Neural cell (in vitro differentiated cells): ENCODE data around the gene UBE2E3. TPM values are rescaled to one million over a fixed set of nuclear protein-coding genes. Genes with fewer than 3 reads are reported as not detected.

ENCODE experiments used
- H2AFZ ChIP-seq: fragments of 200-600, 300-800 bp; sonication (generic), shearing (Covaris generic); 2 replicates; pipeline ENCODE4 v1.6.0; 2014; ENCODE audit warnings: low read depth, mild to moderate bottlenecking, antibody characterized with exemption, low read length, moderate library complexity
- H3F3A ChIP-seq: fragments of 200-600 bp; shearing (Covaris generic); 2 replicates; pipeline ENCODE4 v1.6.1; 2016; ENCODE audit warnings: mild to moderate bottlenecking, moderate library complexity, mixed read lengths, antibody characterized with exemption, low read length; ENCODE audit not compliant: insufficient read depth, poor library complexity, severe bottlenecking
- H3K27ac ChIP-seq: fragments of 200-600, 300-800 bp; sonication (generic), shearing (Covaris generic); 2 replicates; pipeline ENCODE4 v1.5.1; 2014; ENCODE audit warnings: mild to moderate bottlenecking, low read length, moderate library complexity
- H3K27me3 ChIP-seq: fragments of 300-800, 200-600 bp; sonication (generic), shearing (Covaris generic); 2 replicates; pipeline ENCODE4 v1.6.0; 2014; ENCODE audit warnings: mild to moderate bottlenecking, low read depth, low read length, moderate library complexity; ENCODE audit not compliant: insufficient read depth
- H3K36me3 ChIP-seq: fragments of 300-800, 200-600 bp; sonication (generic), shearing (Covaris generic); 2 replicates; pipeline ENCODE4 v1.5.1; 2014; ENCODE audit warnings: mild to moderate bottlenecking, antibody characterized with exemption, low read length, moderate library complexity; ENCODE audit not compliant: insufficient read depth
- H3K4me2 ChIP-seq: fragments of 300-800, 200-600 bp; sonication (generic), shearing (Covaris generic); 2 replicates; pipeline ENCODE4 v1.6.0; 2014; ENCODE audit warnings: mild to moderate bottlenecking, low read length
- H3K4me3 ChIP-seq: fragments of 300-800, 200-600 bp; sonication (generic), shearing (Covaris generic); 2 replicates; pipeline ENCODE4 v1.5.1; 2014; ENCODE audit warnings: mild to moderate bottlenecking, low read length, moderate library complexity
- H3K79me2 ChIP-seq: fragments of 200-600 bp; shearing (Covaris generic); replicated peaks from 2 replicates; pipeline ENCODE4 v1.6.0; 2014; ENCODE audit warnings: mild to moderate bottlenecking, low read length, moderate library complexity; ENCODE audit not compliant: insufficient read depth
- H3K9ac ChIP-seq: fragments of 300-800, 200-600 bp; sonication (generic), shearing (Covaris generic); 2 replicates; pipeline ENCODE4 v1.6.1; 2016; ENCODE audit warnings: mild to moderate bottlenecking, low read length, mixed read lengths
- H3K9me2 ChIP-seq: fragments of 200-600 bp; shearing (Covaris generic); 2 replicates; pipeline ENCODE4 v1.6.1; 2016; ENCODE audit warnings: mild to moderate bottlenecking, low read length, mixed read lengths; ENCODE audit not compliant: insufficient read depth
- H3K9me3 ChIP-seq: fragments of 200-600, 300-800 bp; sonication (generic), shearing (Covaris generic); 2 replicates; pipeline ENCODE4 v1.6.1; 2016; ENCODE audit warnings: mild to moderate bottlenecking, mixed run types, low read length, moderate library complexity, mixed read lengths
- H4K20me1 ChIP-seq: fragments of 200-600 bp; shearing (Covaris generic); 2 replicates; pipeline ENCODE4 v1.6.1; 2016; ENCODE audit warnings: mild to moderate bottlenecking, mixed run types; ENCODE audit not compliant: insufficient read depth
- EP300 ChIP-seq: fragments of 450-650 bp; conservative IDR thresholded peaks from 2 replicates; pipeline ENCODE4 v1.6.1; 2014; ENCODE audit warnings: antibody characterized with exemption, mild to moderate bottlenecking, moderate library complexity; ENCODE audit not compliant: poor library complexity, severe bottlenecking
- EZH2 ChIP-seq: fragments of 200-600, 300-800 bp; shearing (Covaris generic), sonication (generic); IDR thresholded peaks from 2 replicates; pipeline ENCODE4 v1.6.1; 2014; ENCODE audit warnings: antibody characterized with exemption, low read length, borderline replicate concordance, mild to moderate bottlenecking; ENCODE audit not compliant: insufficient read depth, poor library complexity, severe bottlenecking
- MXI1 ChIP-seq: fragments of 450-650 bp; conservative IDR thresholded peaks from 2 replicates; pipeline ENCODE4 v1.6.1; 2014; ENCODE audit warnings: antibody characterized with exemption, mild to moderate bottlenecking; ENCODE audit not compliant: poor library complexity, severe bottlenecking
- POLR2AphosphoS5 ChIP-seq: IDR thresholded peaks from 2 replicates; pipeline ENCODE4 v1.6.1; 2012
- RAD21 ChIP-seq: fragments of 450-650 bp; conservative IDR thresholded peaks from 2 replicates; pipeline ENCODE4 v1.6.1; 2014; ENCODE audit warnings: antibody characterized with exemption, mild to moderate bottlenecking, moderate library complexity
- SMC3 ChIP-seq: fragments of 450-650 bp; conservative IDR thresholded peaks from 2 replicates; pipeline ENCODE4 v1.6.1; 2014; ENCODE audit warnings: antibody characterized with exemption, mild to moderate bottlenecking, moderate library complexity; ENCODE audit not compliant: poor library complexity
- TAF1 ChIP-seq: IDR thresholded peaks from 2 replicates; pipeline ENCODE4 v1.6.1; 2012; ENCODE audit warnings: low read depth
- polyA plus RNA-seq: library from polyadenylated mRNA; depleted of rRNA; stranded (reverse); fragments of >200 nt; gene quantifications from 2 replicates; pipeline ENCODE4 v1.2.3, GENCODE V29; 2014
- TF ChIP-seq, protein P1 (sequence below): fragments of 450-650 bp; IDR thresholded peaks from 2 replicates; pipeline ENCODE4 v1.5.1; 2014; ENCODE audit warnings: antibody characterized with exemption, mild to moderate bottlenecking, moderate library complexity; ENCODE audit not compliant: poor library complexity, severe bottlenecking
- TF ChIP-seq, protein P2 (sequence below): IDR thresholded peaks from 2 replicates; pipeline ENCODE4 v1.6.1; 2012; ENCODE audit warnings: borderline replicate concordance

Gene UBE2E3
- polyA plus RNA-seq, 1 donor from 2014 or later, result 337 TPM

DNA sequence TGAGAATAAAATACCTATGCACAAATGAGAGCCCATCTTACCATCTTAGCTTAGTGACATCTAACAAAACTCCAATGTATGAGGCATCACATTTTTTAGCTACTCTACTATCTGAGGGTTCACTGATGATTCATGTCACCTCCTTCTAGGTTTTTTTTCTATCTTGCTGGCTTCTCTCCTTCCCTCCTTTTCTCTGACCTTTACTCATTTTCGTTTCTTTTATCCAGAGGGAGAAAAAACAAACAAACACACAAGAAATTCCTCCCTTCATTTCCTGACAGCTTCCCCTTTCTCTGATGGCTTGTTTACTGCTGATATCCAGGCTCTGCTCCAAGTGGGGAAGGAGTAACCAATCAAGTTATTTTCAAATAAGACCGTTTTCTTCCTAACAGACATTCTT is 115.1 kb downstream of the UBE2E3 start:
- Histone ChIP-seq H4K20me1 (no peaks in the 10 kb centered on the region), H3K4me2 (no peak overlapping the region), H3K4me3 (no peak overlapping the region), H3K9me2 (no peaks in the 10 kb centered on the region), H3F3A (no peaks in the 10 kb centered on the region), H2AFZ (no peak overlapping the region), H3K27ac (no peak overlapping the region), H3K36me3 (no peaks in the 10 kb centered on the region), H3K9me3 (no peaks in the 10 kb centered on the region), H3K79me2 (no peaks in the 10 kb centered on the region), H3K9ac (no peak overlapping the region), H3K27me3 (no peaks in the 10 kb centered on the region)
- TF ChIP-seq EP300, result no peak
- TF ChIP-seq POLR2AphosphoS5, result no peak
- TF ChIP-seq RAD21, result no peak
- TF ChIP-seq MXI1, result no peak
- TF ChIP-seq TAF1, result no peak
- TF ChIP-seq, protein P1, sequence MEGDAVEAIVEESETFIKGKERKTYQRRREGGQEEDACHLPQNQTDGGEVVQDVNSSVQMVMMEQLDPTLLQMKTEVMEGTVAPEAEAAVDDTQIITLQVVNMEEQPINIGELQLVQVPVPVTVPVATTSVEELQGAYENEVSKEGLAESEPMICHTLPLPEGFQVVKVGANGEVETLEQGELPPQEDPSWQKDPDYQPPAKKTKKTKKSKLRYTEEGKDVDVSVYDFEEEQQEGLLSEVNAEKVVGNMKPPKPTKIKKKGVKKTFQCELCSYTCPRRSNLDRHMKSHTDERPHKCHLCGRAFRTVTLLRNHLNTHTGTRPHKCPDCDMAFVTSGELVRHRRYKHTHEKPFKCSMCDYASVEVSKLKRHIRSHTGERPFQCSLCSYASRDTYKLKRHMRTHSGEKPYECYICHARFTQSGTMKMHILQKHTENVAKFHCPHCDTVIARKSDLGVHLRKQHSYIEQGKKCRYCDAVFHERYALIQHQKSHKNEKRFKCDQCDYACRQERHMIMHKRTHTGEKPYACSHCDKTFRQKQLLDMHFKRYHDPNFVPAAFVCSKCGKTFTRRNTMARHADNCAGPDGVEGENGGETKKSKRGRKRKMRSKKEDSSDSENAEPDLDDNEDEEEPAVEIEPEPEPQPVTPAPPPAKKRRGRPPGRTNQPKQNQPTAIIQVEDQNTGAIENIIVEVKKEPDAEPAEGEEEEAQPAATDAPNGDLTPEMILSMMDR, result no peak
- no peak for TF ChIP-seq EZH2
- no peak for TF ChIP-seq SMC3
- TF ChIP-seq, protein P2, sequence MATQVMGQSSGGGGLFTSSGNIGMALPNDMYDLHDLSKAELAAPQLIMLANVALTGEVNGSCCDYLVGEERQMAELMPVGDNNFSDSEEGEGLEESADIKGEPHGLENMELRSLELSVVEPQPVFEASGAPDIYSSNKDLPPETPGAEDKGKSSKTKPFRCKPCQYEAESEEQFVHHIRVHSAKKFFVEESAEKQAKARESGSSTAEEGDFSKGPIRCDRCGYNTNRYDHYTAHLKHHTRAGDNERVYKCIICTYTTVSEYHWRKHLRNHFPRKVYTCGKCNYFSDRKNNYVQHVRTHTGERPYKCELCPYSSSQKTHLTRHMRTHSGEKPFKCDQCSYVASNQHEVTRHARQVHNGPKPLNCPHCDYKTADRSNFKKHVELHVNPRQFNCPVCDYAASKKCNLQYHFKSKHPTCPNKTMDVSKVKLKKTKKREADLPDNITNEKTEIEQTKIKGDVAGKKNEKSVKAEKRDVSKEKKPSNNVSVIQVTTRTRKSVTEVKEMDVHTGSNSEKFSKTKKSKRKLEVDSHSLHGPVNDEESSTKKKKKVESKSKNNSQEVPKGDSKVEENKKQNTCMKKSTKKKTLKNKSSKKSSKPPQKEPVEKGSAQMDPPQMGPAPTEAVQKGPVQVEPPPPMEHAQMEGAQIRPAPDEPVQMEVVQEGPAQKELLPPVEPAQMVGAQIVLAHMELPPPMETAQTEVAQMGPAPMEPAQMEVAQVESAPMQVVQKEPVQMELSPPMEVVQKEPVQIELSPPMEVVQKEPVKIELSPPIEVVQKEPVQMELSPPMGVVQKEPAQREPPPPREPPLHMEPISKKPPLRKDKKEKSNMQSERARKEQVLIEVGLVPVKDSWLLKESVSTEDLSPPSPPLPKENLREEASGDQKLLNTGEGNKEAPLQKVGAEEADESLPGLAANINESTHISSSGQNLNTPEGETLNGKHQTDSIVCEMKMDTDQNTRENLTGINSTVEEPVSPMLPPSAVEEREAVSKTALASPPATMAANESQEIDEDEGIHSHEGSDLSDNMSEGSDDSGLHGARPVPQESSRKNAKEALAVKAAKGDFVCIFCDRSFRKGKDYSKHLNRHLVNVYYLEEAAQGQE, result no peak

DNA sequence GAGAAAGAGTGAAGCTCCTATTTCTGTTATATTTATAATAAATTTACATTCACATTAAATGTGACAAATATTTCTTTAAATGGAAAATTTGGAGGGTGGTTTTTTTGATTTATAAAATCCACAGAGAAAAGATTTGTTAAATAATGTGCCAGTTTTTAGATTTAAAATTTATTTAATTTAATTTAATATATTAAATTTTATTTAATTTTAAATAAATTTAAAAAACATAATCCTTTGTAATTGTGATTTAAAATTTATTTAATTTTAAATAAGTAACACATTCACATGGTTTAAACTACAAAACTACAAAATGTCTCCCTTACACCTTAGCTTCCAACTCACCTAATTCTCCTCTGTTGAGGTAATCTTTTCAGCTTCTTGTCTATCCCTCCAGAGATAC is 123.3 kb downstream of the UBE2E3 start:
- Histone ChIP-seq H2AFZ (no peak overlapping the region), H3K27me3 (no peaks in the 10 kb centered on the region), H4K20me1 (no peaks in the 10 kb centered on the region), H3K4me2 (no peak overlapping the region), H3K4me3 (no peak overlapping the region), H3K36me3 (no peaks in the 10 kb centered on the region), H3K79me2 (no peaks in the 10 kb centered on the region), H3K9ac (no peak overlapping the region), H3F3A (no peaks in the 10 kb centered on the region), H3K9me3 (no peaks in the 10 kb centered on the region), H3K9me2 (no peaks in the 10 kb centered on the region), H3K27ac (no peak overlapping the region)
- TF ChIP-seq POLR2AphosphoS5 (no peak), EP300 (no peak), TAF1 (no peak), MXI1 (no peak), SMC3 (no peak), EZH2 (no peak), RAD21 (no peak)
- TF ChIP-seq, protein P1, result no peak
- TF ChIP-seq, protein P2, result no peak
